HG03432 (cell line): ENCODE measurements around the gene MARCHF10.

Source experiments
- ATAC-seq: cut with Tn5 transposase; IDR thresholded peaks from one replicate; pipeline ENCODE4 v1.9.1; 2021; ENCODE audit warnings: mild to moderate bottlenecking, moderate library complexity; ENCODE audit not compliant: unreplicated experiment

The MARCHF10 gene

DNA sequence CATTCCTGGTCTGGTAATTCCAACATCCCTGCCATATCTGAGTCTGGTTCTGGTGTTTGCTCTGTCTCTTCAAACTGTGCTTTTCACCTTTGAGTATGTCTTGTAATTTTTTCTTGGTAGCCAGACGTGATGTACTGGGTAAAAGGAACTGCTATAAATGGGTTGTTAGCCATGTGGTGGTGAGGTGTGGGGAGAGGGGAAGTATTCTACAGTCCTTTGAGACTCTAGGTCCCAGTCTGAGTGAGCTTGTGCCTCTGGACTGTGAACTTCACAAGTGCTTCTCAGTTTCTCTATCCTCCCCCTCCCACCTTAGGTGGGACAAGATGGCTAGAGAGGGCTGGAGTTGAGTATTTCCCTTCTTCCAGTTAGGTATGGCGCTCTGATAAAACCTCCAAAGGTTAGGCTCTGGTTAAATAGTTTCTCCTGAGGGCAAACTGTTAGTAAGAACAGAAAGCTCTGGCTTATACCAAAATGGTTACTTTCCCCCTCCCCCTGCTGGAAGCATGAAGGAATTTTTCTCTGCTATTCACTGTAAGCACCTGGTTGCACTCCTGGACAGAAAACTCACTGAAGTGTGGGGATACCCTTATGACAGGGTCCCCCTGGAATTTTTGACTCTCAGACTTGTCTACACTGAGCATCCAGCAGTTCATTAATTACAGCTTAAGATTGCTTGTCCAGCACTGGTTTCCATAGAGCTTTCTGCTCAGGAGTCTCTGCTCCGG is 87.8 kb downstream of the MARCHF10 start:
- ATAC-seq = no peak

DNA sequence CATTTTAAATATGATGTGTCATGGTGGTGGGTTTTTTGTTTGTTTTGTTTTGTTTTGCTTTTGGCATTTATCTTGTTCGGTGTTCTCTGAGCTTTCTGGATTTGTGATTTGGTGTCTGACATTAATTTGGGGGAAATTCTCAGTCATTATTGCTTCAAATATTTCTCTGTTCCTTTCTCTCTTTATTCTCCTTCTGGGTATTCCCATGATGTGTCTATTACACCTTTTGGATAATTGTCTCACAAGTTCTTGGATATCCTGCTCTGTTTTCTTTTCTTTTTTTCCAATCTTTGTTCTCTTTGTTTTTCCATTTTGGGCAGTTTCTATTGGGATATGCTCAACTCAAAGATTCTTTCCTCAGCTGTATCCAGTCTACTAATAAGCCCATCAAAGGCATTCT is 88.5 kb downstream of the MARCHF10 start:
- ATAC-seq = no peak

DNA sequence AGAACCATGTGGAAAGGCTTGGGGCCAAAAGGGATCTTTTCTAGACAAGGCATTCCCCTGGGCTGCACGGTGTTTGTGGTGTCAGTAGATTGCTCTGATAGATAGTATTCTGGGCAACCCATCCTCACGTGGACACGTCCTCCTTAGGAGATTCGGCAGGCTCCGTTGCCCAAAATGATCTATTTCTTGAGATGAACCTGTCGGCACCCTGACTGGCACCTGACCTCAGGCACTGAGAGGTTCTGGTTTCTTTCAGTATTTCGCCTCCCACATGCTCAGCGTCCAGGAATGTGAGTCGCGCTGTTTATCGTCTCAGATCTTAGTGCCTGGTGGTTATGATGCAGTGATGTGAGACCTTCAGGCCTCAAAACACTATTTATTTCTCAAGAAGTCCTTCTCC is 89.7 kb downstream of the MARCHF10 start:
- ATAC-seq = no peak

DNA sequence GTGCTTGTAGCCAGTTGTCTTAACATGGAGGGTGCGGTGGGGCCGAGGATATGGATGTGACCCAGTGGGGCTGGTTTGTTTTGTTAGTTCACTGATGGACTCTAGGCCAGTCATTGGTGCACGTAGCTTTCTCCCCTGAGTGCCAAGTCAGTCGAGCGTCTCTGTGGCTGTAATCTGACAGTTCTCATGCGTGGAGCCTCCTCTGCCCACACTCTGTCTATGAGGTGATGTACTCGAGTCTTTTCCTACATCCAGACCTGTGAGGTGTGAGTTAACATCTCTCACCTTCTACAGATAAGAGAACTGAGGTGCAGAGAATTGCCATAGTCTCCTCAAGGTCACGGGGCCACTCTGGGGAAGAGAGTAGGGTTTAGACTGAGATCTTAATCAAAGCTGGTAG is 90.2 kb downstream of the MARCHF10 start:
- no peak for ATAC-seq

DNA sequence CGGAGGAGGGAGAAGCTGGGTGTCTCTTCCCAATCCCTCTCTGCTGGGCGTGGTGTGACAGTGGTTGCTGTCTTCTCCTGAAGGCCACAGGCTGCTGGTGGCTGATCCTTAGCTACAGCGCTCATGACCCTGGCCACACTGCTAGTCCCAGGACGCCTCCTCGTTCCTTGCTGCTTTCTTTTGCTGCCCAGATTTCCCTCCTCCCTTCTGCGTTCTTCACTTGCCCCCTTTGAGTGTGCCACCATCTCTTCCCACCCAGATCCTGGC is 90.6 kb downstream of the MARCHF10 start:
- no peak for ATAC-seq

DNA sequence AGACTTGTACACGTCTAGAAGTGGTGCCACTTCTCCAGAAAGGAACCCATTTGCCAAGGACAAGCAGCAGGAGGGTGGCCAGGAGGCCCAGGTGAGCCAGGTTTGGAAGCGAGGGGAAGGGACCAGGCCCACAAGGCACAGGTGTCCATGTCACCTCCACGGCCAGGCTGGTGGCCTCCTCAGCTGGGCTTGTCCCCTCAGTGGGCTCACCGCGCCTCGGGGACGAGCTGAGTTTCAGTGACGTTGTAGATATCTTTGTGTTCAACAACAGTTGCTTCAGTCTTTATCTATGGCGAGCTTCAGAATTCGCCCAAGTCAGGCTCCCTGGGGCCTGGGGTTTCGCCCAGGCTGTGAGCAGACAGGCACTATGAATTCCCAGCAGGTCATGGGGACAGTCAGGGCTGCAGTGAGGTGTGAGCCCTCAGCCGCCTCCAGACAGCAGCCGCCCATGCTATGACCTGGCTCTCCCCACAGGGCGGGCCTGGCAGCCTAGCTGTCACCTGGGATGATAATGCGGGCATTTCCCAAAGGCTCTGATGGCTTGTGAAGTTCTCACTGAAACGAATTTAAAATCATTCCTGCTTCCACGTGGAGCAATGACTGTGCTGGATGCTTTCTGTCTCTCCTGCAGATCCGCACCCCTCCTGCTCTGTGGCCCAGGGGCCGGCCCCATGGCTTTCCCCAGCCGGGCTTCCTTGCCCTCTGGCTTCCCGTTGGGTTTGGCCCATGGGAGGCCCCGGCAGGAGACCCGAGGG is 91.1 kb downstream of the MARCHF10 start:
- no peak for ATAC-seq

DNA sequence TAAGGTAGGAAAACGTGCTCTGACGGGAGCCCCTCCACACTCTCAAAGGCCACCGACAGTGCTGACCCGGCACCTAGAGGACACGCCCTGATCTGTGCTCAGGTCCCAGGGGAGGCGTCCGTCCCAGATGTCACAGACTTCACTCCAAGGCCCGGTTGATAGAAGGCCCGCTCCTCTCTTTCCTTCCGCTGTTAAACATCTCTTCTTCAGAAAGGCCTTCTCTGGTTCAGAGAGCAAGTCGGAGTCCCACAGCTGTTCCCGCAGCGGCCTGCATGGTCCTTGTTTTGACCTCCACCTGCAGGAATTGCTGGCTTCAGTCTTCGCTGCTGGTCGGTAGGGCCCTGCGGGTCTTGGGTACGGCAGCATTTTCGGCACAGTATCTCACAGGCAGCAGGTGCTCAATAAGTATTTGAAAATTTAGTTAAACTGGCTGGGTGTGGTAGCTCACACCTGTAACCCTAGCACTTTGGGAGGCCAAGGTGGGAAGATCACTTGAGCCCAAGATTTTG is 92.2 kb downstream of the MARCHF10 start:
- no peak for ATAC-seq

DNA sequence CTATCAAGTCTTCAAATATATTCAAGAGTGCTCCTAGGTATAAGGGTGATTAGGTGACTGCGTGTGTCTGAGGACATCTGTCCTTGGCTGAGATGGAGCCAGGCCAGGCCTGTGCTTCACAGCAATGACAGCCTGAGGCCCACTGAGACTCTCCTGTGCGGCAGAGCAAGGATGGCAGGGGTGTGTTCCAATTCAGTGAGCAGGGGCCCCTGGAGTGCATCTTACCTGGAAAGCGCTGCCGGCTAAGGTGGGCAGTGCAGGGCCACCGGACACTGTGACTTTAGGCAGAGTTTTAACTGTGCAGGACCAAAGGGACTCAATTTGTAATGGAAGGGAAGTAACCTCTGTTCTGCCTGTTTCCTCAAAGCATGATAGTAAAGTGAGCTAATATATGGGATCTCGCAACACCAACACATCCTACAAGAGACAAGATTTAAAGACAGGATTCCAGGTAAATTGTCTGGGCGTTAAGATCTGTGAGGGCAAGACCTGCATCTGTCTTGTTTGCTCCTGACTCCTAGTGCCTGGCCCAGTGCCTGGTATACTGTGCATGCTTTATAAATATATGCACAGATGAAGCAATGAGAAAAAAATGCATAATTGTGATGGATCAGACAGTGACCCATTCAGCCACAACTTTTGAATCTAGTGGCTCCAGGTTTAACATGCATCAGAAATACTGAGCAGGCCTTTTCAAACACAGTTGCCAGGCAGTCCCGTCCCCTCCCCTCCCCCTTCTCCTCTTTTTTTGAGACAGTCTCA is 93.9 kb downstream of the MARCHF10 start:
- ATAC-seq = no peak

DNA sequence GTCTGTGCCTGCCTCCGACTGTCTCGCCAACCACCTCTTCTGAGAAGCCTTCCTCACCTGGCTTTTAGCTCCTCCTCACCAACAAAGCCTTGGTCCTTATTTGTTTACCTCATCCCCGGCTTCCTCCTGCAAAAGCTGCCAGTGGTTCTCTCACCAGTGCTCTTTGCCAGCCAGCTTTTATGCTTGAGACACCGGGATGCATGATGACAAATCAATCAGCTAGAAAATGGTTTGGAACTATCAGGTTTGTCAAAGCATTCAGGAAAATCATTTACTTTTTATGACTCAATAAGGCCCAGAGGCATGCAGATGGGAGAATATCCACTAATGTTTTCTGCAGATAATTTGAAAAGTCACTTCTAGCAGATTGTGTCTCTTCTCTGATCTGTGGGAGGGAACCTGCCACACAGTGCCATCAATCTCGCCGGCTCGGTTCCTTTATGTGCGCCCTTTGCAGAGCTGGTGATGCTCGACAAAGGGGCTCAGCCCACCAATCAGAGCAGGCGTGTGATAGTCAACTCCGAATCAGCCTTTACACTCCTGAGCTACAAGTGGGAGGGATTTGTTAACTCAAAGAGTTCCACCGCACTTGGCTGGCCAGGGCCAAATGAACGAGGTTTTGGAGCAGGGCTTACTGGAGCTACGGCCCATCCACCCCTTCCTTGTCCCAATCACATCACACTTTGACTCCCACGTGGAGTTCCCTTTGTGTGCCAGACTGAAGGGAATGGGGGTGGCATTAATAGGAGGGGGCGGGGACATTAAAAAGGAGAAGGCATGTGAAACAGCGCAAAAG is 94.8 kb downstream of the MARCHF10 start:
- ATAC-seq = no peak

DNA sequence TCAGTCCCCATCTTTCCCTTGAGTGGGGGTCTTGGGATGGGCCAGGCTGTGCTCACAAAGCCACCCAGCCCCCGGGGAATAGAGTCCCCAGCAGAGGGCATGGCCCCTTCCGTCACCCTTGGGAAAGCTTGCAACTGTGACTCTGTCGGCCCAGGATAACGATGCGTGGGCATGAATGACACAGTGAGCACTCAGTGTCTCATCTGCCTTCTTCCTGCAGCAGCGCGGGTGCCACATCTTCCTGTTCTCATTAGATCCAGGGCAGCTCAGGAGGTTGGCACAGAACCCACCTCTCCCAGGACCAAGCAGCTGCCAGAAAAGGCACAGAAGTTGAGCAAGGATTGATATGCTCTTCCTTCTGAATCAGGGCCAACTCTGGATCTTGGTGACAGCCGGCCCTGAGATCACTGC is 95.9 kb downstream of the MARCHF10 start:
- ATAC-seq = no peak

DNA sequence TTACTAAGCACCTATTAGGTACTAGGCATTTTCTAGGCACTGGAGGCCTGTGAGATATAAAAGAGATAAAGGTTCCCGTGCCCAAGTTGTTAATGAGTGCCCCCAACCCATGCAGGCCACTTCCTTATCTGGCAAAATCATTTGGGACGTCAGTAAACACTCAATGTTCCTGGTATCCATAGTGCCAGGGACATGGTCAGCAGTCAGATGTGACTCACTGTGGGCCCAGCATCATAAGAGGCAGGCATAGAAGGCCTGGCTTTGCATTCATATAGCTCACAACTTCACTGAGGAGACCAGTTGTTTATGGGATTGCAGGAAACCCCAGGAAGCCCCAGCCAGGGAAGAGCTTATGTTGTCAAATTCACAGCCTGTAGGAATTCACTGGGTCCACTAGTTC is 99.5 kb downstream of the MARCHF10 start:
- no peak for ATAC-seq

DNA sequence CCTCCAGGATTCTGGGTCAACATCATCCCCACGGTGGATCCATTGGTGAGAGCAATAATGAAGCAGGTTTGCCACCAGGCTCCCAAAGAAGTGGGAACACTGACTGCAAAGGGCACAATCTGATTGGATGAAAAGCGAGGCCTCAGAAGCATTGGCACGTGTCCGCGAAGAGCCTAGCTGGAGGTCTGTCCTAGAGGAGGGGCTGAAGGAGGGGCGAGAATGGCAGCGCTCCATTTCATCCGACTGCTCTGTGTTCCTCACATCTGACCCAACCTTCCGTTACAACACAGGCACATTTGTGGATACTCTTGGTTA is 100.7 kb downstream of the MARCHF10 start:
- ATAC-seq = no peak

DNA sequence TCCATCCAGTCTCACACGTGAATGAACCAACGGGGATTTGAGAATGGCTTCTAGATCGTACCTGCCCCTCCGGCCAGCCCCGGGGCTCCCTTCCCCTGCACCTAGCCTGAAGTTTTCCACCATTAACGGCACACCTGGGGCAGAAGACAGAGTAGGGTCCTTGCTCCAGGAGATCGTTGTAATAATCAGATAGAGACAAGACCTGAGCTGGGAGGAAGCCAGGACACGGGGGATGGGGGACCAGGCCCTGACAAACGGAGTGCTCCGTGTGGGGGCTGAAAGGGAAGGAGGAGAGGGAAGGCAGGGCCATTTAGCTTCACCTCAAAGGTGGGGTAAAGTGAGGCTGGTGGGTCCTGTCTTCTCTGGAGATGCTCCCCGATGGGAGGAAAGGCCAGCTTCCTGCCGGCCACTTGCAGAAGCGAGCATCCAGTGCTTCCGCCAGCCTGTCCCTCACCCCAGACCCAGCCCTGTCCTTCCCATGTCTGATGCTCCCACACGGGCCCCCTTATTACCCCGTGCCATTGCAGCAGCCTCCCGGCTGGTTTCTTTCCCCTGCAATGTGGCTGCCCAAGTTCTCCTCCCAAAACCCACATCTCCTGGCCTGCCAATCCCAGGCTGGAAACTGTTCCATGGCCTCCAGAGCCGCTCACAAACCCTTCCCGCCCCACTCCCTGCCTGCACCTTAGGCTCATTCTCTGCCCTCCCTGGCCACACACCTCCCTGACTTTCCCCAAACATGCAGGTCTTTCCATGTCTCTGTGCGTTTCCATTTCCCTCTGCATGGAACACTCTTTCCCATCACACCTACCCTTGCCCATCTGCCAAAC is 101.3 kb downstream of the MARCHF10 start:
- ATAC-seq = no peak

DNA sequence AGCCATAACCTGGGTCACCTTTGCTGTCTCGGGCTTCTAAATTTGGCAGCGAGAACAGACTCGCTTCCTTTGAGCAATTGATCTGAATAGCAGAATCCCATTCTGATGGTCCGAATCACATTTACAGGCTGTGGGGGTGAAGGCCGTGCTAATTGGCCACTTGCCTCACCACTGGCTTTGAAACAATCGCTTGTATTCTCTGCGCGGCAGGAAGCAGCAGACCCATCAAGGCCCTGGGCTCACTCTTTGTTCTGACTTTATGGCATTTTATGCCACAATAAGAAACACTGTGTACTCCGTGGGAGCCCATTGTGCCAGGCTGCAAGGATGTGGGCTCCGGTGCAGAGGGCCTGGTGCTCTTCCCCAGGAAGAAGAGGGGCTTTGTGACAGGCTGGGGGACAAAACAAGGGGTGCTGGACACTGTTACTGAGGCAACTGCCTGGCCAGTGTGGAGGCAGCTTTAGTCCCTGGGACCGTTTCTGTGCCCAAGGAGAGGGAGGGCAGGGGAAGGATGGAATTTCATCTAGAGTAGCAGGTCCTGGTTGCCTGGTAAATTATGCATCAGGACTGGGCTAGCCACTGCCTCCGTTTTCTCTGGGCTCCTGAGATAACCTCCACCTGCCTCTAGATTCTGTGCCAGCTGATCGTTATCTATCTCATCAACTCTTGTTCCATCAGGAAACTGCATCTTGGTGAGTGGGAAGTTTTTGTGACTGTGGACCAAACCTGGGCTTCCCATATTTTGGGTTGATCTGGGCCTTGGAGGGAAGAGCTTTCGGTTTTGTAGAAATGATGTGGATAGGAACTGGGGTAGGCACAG is 102.1 kb downstream of the MARCHF10 start:
- no peak for ATAC-seq

DNA sequence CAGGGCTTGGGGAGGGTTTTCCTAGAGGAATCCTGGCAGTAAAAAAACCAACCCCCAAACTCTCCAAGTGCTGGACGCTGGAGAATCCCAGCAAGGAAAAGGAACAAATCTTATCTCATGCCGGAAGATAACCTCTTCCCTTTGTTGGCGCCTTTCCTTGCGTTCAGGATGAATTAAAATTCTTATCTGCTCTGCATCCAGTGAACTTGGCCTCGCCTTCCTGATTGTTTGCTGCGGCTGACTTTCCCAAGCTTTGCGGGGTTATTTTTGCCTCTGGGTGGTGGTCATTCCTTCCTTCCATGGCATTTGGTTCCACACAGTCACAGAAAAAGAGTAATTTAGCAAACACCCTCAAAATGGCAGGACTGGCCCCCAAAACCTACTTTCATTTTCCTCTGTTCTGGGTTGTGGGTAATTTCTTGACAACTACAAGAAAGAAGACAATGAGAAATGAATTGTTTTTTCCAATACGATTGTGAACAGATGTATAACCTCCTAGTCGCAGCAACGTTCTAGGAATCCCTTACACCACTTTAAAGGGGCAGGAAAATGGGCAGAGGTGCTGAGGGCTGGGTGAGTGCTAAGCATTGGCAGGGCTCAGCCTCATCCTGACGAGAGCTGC is 102.8 kb downstream of the MARCHF10 start:
- no peak for ATAC-seq

DNA sequence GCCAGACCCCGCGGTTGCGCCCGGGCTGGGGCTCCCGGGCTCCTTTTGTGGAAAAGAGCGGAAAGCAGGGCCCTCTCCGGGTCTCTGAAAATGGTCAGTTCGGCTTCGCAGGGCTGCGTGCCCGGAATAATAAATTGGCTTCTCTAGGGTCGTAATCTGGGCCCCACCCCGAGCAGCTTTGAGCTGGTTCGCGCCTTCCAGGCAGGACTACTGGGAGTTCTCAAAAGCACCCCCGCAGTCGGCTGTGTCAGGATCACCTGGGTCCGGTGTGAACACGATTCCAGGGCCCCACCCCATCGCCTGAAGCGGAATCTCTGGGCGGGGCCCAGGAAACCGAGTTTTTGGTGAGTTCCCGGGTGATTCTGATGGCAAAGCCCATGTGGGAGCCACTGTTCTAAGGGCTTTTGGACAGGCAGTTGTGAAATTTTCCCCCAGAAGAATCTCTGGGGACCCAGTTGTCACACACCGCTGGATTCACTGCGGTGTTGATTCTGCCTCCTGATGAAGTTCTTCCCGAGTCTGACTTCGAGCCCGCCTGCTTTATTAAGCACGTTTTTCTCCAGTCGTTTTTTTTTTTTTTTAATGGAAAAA is 103.6 kb downstream of the MARCHF10 start:
- peak; percentile 16 for ATAC-seq

DNA sequence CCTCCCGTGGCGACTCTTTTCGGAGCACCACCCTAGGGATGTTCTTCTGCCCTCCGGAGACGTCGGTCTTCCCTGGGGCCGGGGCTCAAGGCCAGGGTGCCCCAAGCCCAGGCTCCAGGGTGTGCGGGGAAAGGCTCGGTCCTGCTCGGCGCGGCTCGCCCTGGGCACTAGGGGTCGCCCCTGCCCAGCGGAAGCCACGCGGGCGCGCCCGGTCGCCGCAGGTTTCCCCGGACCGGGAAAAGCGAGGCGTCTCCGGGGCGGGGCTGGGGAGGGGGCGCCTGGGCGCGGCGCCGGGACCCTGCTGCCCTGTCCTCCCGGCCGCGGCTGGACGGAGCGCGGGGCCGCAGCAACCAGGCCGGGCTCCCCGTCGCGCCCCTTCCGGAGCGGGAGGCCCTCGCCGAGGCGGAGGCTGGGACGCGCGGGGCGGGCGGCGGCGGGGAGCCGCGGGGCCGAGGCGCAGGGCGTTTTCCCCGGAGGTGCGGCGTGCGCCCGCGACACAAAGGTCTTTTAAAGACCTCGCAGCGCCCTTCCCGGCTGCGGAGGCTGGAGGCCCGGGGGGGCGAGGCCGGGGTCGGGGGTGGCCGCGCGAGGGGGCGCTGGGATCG is 104.2 kb downstream of the MARCHF10 start:
- peak; percentile 87 for ATAC-seq

DNA sequence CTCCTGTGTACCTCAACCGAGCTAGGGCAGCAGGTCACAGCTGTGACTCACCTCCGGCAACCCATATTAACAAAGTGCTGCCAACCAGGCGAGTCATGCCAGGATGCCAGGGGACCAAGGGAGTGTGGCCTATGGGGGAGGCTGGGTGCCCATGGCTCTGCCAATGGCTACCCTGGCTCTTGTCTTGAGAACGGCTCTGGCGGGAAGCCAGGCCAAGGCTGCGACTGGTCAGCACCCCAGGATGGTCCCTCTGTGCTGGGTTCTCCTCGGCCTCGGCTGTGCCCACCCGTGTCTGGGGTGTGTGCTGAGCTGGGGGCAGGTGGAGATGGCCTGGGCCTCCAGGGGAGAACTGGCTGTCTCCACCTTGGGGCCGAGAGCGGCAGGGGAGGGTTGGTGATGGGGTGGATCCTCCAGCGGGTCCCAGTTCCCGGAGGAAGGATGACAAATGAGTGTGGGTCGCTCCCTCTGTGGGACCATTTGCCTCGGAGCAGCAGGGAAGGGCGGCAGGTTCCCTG is 104.8 kb downstream of the MARCHF10 start:
- peak; percentile 16 for ATAC-seq
